OCI-M1 (cell line): ENCODE measurements around the gene NBAS.
"Not testable (repeated sequence)": the region's sequence is repeated elsewhere in the genome, so short reads cannot be mapped to it uniquely, and the experiment has no call there.

ENCODE experiments used
- DNase-seq: peaks from one replicate; lab custom pipeline; 2025; lab: John Stamatoyannopoulos, UW

The NBAS gene

DNA sequence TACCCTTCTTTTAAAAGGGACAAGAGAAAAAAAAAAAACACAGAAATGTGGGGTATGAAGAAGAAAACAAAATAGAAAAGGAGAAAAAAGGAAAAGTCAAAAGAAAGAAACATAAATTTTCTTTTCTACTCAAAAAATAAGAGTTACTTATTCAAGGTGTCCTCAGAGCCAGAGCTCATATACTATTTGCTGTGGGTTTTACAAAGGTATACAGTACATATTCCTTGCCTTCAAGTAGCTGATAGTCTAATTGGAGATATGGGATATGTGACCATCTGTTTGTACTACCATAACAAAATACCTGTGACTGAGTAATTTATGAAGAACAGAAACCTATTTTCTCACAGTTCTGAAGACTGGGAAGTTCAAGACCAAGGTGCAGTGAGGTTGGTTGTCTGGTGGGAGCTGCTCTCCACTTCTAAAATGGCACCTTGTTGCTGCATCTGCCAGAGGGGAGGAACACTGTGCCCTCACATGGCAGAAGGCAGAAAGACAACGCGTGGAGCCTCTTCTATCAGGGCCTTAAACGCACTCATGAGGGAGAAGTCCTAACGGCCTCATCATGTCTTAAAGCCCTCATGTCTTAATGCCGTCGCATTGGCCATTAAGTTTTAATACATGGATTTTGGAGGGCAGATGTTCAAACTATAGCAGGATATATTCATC is 33.9 kb downstream of the NBAS start:
- DNase-seq: peak; percentile 8

DNA sequence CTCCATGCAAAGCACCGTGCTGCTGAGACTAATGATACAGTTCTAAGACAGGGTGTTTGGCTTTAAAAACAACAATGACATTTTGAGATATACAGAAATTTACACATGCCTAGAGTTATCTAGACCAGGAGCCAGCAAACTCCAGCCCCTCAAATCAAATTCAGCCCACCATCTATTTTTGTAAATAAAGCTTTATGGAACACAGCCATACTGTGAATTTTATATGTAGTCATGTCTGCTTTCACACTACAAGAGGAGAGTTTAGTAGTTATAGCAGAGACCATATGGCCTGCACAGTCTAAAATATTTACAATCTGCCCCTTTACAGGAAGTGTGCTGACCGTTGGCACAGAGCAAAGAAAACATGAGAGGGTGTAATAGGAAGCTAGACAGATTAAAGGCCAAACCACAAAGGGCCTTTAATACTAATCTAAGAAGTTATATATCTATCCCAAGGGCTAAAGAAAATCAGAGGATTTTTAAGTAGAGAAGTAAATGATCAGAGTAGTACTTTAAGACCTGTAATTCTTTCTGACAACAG is 39.4 kb downstream of the NBAS start:
- DNase-seq: no peak

DNA sequence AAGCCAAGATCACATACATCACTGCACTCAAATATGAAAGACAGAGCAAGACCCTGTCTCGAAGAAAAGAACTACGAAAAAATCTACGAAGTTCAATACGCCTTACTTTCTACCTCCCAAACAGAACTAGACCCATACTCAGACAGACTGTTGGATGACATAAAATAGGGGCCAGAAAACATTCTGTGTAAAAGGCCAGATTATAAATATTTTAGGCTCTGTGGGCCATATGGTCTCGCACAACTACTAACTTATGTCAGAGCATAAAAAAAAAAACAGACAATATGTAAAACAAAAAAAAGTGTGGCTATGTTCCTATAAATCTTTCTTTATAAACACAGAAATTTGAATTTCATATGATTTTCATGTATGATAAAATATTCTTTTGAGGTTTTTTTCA is 40.8 kb downstream of the NBAS start:
- DNase-seq: no peak

DNA sequence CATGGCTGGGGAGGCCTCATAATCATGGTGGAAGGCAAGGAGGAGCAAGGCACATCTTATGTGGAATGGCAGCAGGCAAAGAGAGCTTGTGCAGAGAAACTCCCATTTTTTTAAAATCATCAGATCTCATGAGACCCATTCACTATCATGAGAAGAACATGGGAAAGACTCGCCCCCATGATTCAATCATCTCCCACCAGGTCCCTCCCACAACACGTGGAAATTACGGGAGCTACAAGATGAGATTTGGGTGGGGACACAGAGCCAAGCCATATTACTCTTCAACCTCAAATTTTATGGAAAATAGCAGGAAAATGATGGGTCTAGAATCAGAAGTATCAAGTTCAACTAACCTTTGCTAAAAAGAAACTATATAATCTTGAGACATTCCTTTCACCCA is 42.4 kb downstream of the NBAS start:
- not testable (repeated sequence) for DNase-seq

DNA sequence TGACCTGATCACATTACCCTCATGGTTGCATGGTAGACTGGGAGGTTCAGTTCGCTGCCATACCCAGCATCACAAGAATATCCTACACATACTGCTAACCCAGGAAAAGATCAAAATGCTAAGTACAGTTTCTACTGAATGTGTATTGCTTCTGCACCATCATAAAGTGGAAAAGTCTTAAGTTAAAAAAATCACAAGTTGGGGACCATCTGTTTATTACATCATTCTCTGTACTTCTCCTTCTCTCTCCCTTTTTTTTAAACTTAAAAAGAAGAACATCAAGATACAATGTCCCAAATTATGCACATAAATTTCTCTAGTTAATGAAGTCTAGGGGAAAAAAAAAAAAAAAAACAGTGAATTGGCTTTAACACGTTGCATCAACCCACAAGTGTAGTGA is 43.3 kb downstream of the NBAS start:
- no peak for DNase-seq

DNA sequence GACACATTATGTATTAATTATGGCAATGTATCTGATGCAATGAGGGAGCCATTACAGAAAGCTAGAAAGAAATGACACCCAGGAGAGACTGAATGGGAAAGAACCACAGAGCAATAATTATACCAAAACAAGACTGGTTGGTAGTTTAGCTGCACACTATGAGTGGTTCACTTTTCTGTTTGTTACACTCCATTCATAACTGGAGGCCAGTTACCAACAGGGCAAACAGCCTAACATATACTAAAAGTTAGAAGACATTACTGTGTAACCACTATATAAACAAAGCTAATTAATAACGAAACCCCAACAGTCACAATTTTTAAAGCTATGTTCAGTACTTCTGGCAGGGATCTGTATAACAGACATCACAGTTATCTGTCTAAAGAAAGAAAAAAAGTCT is 49.4 kb downstream of the NBAS start:
- no peak for DNase-seq

DNA sequence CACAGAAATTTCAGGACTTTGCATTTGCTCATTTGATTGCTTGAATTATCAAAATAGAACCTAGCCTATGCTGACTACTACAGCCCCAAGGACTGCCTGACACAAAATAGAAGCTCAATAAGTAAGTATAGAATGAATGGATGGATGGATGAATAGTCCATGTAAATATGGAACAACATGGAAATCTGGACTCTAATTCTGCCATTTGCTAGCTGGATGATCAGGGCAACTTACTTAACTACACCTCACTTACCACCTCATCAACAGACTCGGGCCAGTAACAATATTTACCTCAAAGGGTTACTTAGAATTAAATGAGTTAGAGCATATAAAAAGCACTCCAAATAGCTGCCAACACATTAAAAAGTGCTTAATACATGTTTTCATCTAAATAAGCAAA is 50.6 kb downstream of the NBAS start:
- DNase-seq: no peak

DNA sequence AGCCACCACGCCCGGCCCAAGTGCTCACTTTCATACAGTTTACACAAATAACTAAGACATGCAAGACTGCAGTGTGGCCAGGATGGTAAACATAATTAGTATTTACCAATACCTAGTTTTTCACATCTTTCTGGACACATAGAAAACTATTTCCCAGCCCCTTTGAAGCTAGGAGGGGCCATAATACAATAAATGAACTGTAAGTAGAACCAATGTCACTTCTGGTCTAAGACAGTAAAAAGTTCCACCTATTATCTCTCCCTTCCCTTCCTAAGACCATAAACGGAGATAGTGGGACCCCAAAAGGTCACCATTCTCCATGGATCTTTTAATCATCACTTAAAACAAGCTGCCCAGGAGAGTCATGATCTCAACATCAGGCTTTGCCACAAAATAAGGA is 51.0 kb downstream of the NBAS start:
- DNase-seq: no peak

DNA sequence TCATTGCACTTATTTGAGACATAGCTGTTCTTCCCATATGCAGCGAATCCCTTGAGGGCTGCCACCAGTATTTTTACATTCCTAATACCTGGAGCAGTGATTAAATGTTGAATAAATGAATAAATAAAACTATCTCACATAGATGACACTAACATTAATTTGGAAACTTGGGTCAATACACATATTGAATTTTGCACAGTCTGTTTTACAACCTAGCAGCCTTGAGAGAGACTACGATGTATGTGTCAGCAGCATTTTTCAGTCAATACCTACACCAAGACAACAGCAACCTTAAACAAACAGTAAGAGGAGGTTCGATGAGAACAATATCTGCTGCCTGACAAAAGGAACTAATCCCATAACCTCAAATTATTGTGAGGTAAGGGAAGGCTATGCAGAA is 53.4 kb downstream of the NBAS start:
- no peak for DNase-seq

DNA sequence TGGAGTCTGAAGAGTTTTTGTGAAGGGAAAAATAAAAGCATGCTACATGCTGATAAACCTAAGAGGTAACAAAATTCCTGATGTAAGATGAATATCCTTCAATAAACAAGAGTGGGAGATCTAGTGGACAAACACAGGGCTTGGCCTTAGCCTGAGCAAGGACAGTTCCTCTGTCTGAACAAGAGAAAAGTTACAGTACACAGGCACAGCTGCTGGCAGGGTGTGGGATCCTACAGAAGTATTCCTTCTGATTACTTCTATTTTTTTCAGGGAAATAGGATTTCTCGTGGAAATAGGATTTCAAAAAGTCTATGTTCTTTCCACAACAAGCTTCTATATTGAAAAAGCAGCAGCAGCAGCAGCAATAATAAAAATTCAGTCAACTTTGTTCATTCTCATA is 54.1 kb downstream of the NBAS start:
- no peak for DNase-seq

DNA sequence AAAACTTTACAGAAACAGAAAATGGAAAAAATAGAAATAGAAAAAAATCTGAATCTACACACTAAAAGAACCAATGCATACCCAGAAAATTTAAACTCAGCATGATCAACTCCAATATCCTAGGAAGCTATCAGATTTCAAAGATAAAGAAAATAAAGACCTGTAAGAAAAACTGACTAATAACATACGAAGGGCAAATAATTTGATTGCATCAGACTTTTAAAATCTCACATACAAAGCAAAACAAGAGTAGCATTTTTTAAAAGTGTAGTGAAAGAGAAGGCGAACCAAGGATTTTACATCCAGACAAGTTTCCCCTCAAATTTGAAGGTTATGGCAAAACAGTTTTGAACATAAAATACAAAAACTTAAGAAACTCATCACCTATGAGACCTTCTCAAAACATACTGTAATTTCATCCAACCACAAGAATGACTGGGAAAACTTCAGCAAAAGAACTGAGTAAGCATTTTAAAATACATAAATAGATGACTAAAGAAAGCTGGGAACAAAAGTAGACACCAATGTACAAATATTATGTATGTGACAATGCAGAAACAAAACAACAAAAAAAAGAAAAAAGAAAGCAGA is 54.8 kb downstream of the NBAS start:
- DNase-seq: no peak

DNA sequence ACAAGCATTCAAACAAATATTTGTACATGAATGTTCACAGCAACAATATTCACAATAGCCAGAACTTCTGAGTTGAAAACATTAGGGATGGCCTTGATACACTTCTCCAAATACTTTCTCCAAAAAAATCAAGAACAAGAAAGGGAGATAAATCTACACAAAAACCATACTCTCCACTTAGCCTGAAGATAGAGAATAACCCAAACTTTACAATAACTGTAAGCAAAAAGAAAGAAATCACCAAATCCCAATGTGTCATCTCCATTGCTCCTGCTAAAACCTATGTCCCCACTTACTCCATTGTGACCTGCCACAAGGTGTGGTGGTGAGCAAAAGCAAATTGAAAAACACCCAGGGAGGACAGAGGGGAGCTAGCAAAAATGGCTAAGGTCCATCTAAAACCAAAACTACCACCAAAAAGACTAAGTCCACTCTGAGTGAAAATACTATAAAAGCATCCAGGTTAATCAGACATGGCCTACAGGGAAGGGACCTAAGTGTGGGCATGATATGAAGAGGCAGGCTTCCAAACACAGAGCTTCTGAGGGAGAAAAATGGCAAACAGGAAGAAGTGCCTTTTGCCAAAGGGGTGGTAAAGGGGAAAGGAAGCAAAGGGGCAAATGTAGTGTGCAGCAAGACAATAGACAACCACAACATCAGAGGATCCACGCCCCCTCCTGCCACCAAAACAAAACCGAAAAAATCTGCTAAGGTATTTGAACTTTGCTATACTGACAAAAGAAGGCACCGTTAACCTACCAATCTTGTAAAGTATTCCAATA is 56.1 kb downstream of the NBAS start:
- DNase-seq: no peak

DNA sequence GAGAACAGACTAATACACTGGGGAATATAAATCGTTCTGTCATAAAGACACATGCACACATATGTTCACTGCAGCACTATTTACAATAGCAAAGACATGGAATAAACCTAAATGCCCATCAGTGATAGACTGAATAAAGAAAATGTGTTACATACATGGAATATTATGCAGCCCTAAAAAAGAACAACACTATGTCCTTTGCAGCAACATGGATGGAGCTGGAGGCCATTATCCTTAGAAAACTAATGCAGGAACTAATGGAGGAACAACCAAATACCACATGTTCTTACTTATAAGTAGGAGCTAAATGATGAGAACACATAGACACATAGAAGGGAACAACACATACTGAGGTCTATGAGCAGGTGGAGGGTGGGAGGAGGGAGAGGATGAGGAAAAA is 61.9 kb downstream of the NBAS start:
- not testable (repeated sequence) for DNase-seq

DNA sequence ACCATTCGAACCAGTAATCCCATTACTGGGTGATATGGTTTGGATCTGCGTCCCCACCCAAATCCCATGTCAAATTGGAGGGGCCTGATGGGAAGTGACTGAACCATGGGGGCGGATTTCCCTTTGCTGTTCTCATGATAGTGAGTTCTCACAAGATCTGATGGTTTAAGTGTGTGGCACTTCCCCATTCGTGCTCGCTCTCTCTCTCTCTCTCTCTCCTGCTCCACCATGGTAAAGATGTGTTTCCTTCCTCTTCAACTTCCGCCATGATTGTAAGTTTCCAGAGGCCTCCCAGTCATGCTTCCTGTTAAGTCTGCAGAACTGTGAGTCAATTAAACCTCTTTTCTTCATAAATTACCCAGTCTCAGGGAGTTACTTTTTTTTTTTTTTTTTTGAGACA is 62.6 kb downstream of the NBAS start:
- DNase-seq: no peak

DNA sequence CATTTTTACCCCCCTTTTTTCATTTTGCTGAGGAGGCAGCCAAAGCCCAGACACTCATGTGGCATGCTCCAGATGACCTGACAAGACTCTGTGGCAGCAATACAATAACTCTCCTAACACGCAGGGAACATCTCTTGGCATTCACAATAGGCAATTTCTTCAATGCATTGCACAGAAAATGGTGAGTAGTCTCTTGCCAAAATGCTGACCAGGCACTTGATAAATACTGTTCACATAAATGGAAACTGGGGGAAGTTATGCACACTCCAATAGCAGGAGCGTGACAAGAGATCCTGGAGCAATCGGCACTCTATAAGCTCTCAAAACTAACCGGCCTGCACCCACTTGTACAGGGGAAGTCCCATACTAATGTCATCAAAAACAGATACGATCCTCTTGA is 66.3 kb downstream of the NBAS start:
- no peak for DNase-seq

DNA sequence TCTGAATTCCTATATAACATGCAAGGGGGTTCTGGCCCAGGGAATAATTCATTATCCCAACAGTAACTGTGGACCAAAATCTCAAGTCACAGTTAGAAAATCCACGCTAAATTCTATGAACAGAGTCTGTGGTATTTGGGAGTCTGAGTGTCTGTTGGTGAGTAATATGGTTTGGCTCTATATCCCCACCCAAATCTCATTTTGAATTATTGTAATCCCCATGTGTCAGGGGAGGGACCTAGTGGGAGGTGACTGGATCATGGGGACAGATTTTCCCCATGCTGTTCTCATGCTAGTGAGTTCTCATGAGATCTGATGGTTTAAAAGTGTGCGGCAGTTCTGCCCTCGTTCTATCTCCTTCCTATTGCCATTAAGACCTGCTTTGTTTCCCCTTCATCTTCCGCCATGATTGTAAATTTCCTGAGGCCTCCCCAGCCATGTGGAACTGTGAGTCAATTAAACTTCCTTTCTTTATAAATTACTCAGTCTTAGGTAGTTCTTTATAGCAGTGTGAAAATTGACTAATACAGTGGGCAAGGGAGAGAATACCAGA is 68.3 kb downstream of the NBAS start:
- no peak for DNase-seq

DNA sequence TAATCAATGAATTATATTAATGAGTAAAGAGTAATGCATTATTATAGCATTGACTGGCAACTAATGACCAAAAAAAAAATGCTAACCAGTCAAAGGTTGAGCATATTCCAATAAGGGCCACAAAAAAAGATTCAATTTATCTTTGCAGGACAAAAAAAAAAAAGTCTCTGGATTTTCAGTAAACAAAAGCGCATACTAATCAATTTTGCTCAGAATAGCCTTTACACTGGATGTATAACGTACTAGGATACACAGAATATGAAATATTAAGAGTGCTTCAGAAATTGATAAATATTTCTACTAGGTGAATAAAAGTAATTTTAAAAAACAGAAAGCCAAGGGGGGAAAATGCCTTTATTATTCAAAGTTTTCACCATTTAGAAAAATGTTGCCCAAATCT is 74.4 kb downstream of the NBAS start:
- no peak for DNase-seq

DNA sequence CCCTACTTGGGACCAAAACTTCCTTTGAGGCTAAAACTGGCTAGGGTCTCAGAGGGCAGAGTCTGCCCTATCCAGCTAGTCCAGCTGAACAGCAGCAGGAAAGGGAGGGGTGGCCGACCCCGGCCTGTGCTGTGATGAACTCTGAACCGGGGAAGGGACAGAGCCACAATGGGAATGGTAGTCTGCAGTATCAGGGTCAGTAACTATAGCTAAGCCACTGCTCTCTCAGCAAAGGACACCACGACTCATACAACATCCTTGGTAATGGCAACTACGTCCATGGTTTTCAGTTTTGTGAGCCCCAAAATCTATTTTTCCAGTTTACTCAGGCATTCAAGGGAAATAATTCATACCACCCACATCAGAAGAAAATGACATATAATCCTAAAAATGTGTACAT is 75.2 kb downstream of the NBAS start:
- DNase-seq: no peak

DNA sequence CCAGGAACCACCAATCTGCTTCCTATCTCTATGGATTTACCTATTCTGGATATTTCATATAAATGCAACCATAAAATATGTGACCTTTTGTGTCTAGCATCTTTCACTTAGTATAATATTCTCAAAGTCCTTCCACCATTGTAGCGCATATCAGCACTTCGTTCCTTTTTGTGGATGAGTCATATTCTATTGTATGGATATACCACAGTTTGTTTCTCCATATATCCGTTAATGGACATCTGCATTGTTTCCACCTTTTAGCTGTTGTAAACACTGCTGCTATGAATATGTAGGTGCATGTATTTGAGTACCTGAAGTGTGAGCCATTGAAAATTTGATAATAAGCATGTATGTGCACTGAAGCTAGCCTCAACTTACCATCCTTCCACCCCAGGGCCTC is 80.1 kb downstream of the NBAS start:
- no peak for DNase-seq

DNA sequence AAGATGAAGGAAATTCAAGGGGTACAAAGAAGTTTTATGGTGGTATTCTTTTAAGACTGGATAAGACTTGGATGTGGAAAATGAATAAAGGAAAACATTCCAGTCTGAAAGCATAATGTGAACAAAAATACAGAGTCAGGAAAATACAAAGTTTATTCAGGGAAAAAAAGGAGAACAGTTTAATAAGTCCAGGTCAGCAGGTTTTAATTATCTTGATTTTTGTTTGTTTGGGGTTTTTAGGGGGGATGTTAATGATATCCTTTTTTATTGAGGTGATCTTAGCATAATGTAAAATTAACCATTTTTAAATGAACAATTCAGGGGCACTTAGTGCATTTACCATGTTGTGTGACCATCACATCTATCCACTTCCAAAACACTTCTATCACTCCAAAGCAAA is 80.6 kb downstream of the NBAS start:
- no peak for DNase-seq

DNA sequence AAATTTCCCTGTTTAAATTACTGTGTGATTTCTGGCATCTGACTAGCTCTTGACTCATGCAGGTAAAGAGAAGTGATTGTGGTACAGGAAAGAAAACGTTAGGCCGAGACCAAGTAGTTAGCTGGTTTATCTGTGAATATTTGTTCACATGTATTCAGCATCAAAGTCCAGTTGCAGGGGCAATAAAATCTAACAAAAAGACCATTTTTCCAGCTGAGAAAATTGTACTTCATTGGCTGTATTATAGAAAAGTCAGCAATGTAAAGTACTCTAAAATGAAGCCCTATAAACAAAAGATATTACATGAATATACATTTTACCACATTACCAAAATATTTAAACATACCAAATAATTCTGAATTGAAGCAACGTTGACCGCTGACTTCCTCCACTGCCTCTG is 88.3 kb downstream of the NBAS start:
- no peak for DNase-seq

DNA sequence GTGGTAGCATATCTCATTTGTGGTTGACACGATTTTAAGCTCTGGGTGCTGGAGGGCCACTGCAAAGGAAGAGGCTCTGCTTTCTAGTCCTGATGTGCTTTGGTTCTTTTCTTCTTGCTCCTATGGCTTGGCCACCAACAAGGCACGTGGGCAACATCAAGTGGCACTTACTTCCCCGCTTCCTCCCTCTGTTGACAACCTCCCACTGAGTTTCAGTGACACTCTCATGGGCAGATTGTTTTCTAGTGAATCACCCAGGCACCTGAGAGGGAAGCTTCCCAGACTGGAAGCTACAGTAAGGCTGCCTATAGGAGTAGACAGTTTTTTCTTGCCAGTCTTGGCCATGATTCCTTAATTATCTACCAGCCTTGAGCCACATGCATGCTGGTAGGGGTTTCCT is 89.0 kb downstream of the NBAS start:
- no peak for DNase-seq

DNA sequence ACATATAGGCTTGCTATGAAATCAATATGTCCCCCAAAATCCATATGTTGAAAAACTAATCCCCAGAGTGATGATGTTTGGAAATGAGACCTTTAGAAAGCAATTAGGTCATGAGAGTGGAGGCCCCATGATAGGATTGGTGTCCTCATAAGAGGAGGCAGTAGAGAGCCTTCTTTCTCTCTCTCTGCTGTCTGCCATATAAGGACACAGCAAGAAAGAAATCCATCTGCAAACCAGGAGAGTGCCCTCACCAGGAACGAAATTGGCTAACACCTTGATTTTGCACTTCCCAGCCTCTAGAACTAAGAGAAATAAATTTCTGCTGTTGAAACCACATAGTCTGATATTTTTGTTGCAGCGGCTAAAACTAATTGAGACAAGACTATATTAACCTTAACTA is 89.5 kb downstream of the NBAS start:
- DNase-seq: peak; percentile 21
